Measurements from ENCODE around the gene RABGAP1L.

- TF ChIP-seq KLF16 (tag by site-specific recombination; IDR thresholded peaks at IDR 0.05) = no peak
- TF ChIP-seq ZNF23 (tag by site-specific recombination; IDR thresholded peaks at IDR 0.05; ENCODE audit: borderline replicate concordance) = no peak
- TF ChIP-seq ZNF776 (tag by site-specific recombination; IDR thresholded peaks at IDR 0.05; ENCODE audit: borderline replicate concordance) = no peak
- TF ChIP-seq TCF7L2 (IDR thresholded peaks at IDR 0.05; ENCODE audit: borderline replicate concordance, low read depth, low read length) = no peak
- TF ChIP-seq, protein P1, sequence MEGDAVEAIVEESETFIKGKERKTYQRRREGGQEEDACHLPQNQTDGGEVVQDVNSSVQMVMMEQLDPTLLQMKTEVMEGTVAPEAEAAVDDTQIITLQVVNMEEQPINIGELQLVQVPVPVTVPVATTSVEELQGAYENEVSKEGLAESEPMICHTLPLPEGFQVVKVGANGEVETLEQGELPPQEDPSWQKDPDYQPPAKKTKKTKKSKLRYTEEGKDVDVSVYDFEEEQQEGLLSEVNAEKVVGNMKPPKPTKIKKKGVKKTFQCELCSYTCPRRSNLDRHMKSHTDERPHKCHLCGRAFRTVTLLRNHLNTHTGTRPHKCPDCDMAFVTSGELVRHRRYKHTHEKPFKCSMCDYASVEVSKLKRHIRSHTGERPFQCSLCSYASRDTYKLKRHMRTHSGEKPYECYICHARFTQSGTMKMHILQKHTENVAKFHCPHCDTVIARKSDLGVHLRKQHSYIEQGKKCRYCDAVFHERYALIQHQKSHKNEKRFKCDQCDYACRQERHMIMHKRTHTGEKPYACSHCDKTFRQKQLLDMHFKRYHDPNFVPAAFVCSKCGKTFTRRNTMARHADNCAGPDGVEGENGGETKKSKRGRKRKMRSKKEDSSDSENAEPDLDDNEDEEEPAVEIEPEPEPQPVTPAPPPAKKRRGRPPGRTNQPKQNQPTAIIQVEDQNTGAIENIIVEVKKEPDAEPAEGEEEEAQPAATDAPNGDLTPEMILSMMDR (tag by site-specific recombination; IDR thresholded peaks at IDR 0.05) = no peak
Measured at GRCh38 chr1:174971466-174971865, 812.1 kb downstream of the RABGAP1L start.

Measured in HEK293 (cell line).